LNCAP (cell line): Measurements from ENCODE around the gene RALGDS.
"Not testable (repeated sequence)": the region's sequence is repeated elsewhere in the genome, so short reads cannot be mapped to it uniquely, and the experiment has no call there.

ENCODE experiments used
- TF ChIP-seq, protein P1 (sequence below): fragments of 450-650 bp; IDR thresholded peaks from 2 replicates; pipeline ENCODE4 v1.5.1; 2017; ENCODE audit warnings: mild to moderate bottlenecking

Gene RALGDS

GRCh38 chr9:133061764-133062145, 59.3 kb downstream of the RALGDS start, which contains the start of gene CEL:
Gene CEL, plus strand, starts transcription at chr9:133061981. Its CDS starts 22 bp downstream, at chr9:133062003.
- TF ChIP-seq, protein P1, sequence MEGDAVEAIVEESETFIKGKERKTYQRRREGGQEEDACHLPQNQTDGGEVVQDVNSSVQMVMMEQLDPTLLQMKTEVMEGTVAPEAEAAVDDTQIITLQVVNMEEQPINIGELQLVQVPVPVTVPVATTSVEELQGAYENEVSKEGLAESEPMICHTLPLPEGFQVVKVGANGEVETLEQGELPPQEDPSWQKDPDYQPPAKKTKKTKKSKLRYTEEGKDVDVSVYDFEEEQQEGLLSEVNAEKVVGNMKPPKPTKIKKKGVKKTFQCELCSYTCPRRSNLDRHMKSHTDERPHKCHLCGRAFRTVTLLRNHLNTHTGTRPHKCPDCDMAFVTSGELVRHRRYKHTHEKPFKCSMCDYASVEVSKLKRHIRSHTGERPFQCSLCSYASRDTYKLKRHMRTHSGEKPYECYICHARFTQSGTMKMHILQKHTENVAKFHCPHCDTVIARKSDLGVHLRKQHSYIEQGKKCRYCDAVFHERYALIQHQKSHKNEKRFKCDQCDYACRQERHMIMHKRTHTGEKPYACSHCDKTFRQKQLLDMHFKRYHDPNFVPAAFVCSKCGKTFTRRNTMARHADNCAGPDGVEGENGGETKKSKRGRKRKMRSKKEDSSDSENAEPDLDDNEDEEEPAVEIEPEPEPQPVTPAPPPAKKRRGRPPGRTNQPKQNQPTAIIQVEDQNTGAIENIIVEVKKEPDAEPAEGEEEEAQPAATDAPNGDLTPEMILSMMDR: not testable (repeated sequence)

GRCh38 chr9:133060417-133060841, 60.6 kb downstream of the RALGDS start:
- TF ChIP-seq, protein P1: no peak

GRCh38 chr9:133059623-133060022, 61.4 kb downstream of the RALGDS start:
- TF ChIP-seq, protein P1: no peak

DNA sequence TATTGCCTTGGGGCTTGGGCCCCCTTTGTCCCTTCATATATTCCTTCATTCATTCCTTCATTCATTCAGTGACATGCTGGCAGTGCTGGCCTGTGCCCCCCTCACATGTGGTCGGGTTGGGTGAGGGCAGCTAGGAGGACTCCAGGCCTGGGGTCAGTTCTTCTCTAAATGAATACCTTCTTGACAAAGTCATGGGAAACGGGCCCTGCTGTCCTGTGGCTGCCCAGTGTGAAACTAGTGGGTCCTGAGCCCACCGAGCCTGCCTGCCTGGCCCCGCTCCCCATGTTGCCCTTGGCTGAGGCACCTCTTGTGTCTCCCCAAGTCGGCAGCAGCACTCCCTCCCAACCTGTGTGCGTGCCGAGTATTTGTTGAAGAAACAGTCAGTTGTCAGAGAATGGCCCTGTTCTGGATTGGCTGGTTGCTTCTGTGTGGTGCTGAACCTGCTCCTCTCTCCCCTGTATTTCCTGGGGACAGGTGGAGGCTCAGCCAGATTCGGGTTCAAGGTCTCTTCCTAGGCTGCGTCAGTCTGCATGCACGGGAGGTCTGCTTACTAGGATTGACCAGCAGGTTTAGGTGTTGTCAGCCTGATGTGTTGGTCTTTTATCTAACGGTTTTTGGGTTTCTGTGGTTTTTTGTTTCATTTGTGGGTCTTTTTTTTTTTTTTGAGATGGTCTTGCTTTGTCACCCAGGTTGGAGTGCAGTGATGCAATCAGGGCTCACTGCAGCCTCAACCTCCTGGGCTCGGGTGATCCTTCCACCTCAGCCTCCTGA, 62.3 kb downstream of the RALGDS start:
- TF ChIP-seq, protein P1: no peak

GRCh38 chr9:133058071-133058470, 63.0 kb downstream of the RALGDS start:
- TF ChIP-seq, protein P1: no peak

- TF ChIP-seq, protein P1: no peak
Measured at GRCh38 chr9:133057553-133057952, 63.5 kb downstream of the RALGDS start.

GRCh38 chr9:133057006-133057405, 64.0 kb downstream of the RALGDS start:
- TF ChIP-seq, protein P1: no peak
